Keratinocyte (primary cell): ENCODE measurements around the gene PRKN.

Experiments
- EZH2 ChIP-seq: IDR thresholded peaks from one replicate; pipeline ENCODE4 v1.6.1; 2012; ENCODE audit warnings: inconsistent platforms, mild to moderate bottlenecking, low read length, moderate library complexity
- TF ChIP-seq, protein P1 (sequence below), 3 experiments: IDR thresholded peaks in 1 of 3; conservative IDR thresholded peaks in 1 of 3; optimal IDR thresholded peaks in 1 of 3; 2 replicates in 2 of 3; 3 replicates in 1 of 3; pipeline versions ENCODE3 to v1.5.1; 2011; ENCODE audit warnings: low read length in 3 of 3, mild to moderate bottlenecking in 3 of 3, moderate library complexity in 2 of 3, control low read depth in 1 of 3, inconsistent platforms in 1 of 3; ENCODE audit not compliant: insufficient read depth in 2 of 3; ENCODE audit errors: extremely low read depth in 1 of 3

DNA sequence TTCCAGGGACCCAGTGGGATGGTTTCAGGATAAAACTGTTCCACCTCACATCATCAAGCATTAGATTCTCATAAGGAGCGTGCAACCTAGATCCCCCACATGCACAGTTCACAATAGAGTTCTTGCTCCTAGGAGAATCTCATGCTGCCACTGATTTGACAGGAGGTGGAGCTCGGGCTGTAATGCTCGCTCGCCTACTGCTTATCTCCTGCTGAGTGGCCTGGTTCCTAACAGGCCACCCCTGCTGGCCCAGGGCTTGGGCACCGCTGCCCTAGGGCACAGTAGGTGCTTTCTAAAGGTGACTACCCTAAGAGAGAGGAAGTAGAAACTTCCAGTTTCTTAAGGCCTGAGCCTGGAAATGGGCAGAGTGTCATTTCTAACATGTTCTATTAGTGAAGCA lies 656.9 kb downstream of the PRKN start:
- TF ChIP-seq, protein P1, sequence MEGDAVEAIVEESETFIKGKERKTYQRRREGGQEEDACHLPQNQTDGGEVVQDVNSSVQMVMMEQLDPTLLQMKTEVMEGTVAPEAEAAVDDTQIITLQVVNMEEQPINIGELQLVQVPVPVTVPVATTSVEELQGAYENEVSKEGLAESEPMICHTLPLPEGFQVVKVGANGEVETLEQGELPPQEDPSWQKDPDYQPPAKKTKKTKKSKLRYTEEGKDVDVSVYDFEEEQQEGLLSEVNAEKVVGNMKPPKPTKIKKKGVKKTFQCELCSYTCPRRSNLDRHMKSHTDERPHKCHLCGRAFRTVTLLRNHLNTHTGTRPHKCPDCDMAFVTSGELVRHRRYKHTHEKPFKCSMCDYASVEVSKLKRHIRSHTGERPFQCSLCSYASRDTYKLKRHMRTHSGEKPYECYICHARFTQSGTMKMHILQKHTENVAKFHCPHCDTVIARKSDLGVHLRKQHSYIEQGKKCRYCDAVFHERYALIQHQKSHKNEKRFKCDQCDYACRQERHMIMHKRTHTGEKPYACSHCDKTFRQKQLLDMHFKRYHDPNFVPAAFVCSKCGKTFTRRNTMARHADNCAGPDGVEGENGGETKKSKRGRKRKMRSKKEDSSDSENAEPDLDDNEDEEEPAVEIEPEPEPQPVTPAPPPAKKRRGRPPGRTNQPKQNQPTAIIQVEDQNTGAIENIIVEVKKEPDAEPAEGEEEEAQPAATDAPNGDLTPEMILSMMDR (optimal IDR thresholded peaks at IDR 0.05 in 1 of 3, IDR thresholded peaks at IDR 0.05 in 1 of 3, conservative IDR thresholded peaks at IDR 0.05 in 1 of 3; ENCODE audit: extremely low read depth in 1 of 3, insufficient read depth in 2 of 3, low read length in 3 of 3) = no peak
- no peak for TF ChIP-seq EZH2
